Skeletal muscle satellite cell (primary cell): ENCODE data around the gene GORASP2.

Experiments used
- H3K27me3 ChIP-seq: 2 replicates; pipeline ENCODE4 v1.7.0; 2013; ENCODE audit warnings: low read length; ENCODE audit not compliant: control insufficient read depth, insufficient read depth
- H3K36me3 ChIP-seq: 2 replicates; pipeline ENCODE4 v1.7.0; 2013; ENCODE audit warnings: mild to moderate bottlenecking, control low read depth, low read length; ENCODE audit not compliant: insufficient read depth
- H3K4me1 ChIP-seq: 2 replicates; pipeline ENCODE4 v1.7.0; 2013; ENCODE audit warnings: low read length; ENCODE audit not compliant: control insufficient read depth, insufficient read depth
- H3K4me2 ChIP-seq: 2 replicates; pipeline ENCODE4 v1.7.0; 2013; ENCODE audit warnings: mild to moderate bottlenecking, low read length
- H3K4me3 ChIP-seq: 2 replicates; pipeline ENCODE4 v1.7.0; 2013; ENCODE audit warnings: low read length
- H3K9ac ChIP-seq: 2 replicates; pipeline ENCODE4 v1.7.0; 2013; ENCODE audit warnings: mild to moderate bottlenecking, low read depth, low read length, moderate library complexity
- H3K9me3 ChIP-seq: replicated peaks from 2 replicates; pipeline ENCODE4 v1.7.0; 2013; ENCODE audit warnings: mild to moderate bottlenecking, control low read depth, low read length

The GORASP2 gene

GRCh38 chr2:170985407-170985806, 56.4 kb downstream of the GORASP2 start:
- Histone ChIP-seq H3K4me2 (no peak overlapping the region), H3K27me3 (no peaks in the 10 kb centered on the region), H3K36me3 (no peaks in the 10 kb centered on the region), H3K4me3 (no peak overlapping the region), H3K9me3 (no peaks in the 10 kb centered on the region), H3K4me1 (no peaks in the 10 kb centered on the region), H3K9ac (no peak overlapping the region)

- H3K36me3 ChIP-seq, result no peaks in the 10 kb centered on the region
- no peaks in the 10 kb centered on the region for H3K27me3 ChIP-seq
- H3K9ac ChIP-seq, result no peak overlapping the region
- no peaks in the 10 kb centered on the region for H3K4me1 ChIP-seq
- H3K9me3 ChIP-seq, result no peaks in the 10 kb centered on the region
- no peak overlapping the region for H3K4me3 ChIP-seq
- H3K4me2 ChIP-seq, result no peak overlapping the region
Observed at GRCh38 chr2:170986566-170987258, 57.7 kb downstream of the GORASP2 start.

- no peak overlapping the region for H3K4me3 ChIP-seq
- H3K4me2 ChIP-seq, result no peak overlapping the region
- no peaks in the 10 kb centered on the region for H3K4me1 ChIP-seq
- H3K27me3 ChIP-seq, result no peaks in the 10 kb centered on the region
- H3K36me3 ChIP-seq, result peaks cover 13% of the 10 kb centered on the region
- H3K9ac ChIP-seq, result no peak overlapping the region
- H3K9me3 ChIP-seq, result no peaks in the 10 kb centered on the region
Observed at GRCh38 chr2:170991398-170992182, 62.5 kb downstream of the GORASP2 start.

GRCh38 chr2:170996316-170996715, 67.3 kb downstream of the GORASP2 start:
- no peaks in the 10 kb centered on the region for H3K27me3 ChIP-seq
- H3K4me2 ChIP-seq, result no peak overlapping the region
- peaks cover 20% of the 10 kb centered on the region for H3K36me3 ChIP-seq
- no peak overlapping the region for H3K9ac ChIP-seq
- H3K4me3 ChIP-seq, result no peak overlapping the region
- H3K9me3 ChIP-seq, result no peaks in the 10 kb centered on the region
- no peaks in the 10 kb centered on the region for H3K4me1 ChIP-seq

- H3K27me3 ChIP-seq, result no peaks in the 10 kb centered on the region
- H3K9ac ChIP-seq, result no peak overlapping the region
- H3K9me3 ChIP-seq, result no peaks in the 10 kb centered on the region
- H3K4me2 ChIP-seq, result no peak overlapping the region
- H3K4me1 ChIP-seq, result no peaks in the 10 kb centered on the region
- H3K36me3 ChIP-seq, result peaks cover 15% of the 10 kb centered on the region
- no peak overlapping the region for H3K4me3 ChIP-seq
Observed at GRCh38 chr2:170997893-170998597, 69.0 kb downstream of the GORASP2 start.

GRCh38 chr2:170999654-171000053, 70.6 kb downstream of the GORASP2 start:
- Histone ChIP-seq H3K9me3 (no peaks in the 10 kb centered on the region), H3K4me2 (no peak overlapping the region), H3K4me1 (no peaks in the 10 kb centered on the region), H3K4me3 (no peak overlapping the region), H3K9ac (no peak overlapping the region), H3K36me3 (peaks cover 21% of the 10 kb centered on the region), H3K27me3 (no peaks in the 10 kb centered on the region)

- Histone ChIP-seq H3K9ac (no peak overlapping the region), H3K27me3 (no peaks in the 10 kb centered on the region), H3K36me3 (peaks cover 37% of the 10 kb centered on the region), H3K9me3 (no peaks in the 10 kb centered on the region), H3K4me1 (no peaks in the 10 kb centered on the region), H3K4me2 (no peak overlapping the region), H3K4me3 (no peak overlapping the region)
Observed at GRCh38 chr2:171004363-171004762, 75.3 kb downstream of the GORASP2 start.

- H3K4me1 ChIP-seq, result no peaks in the 10 kb centered on the region
- peaks cover 38% of the 10 kb centered on the region for H3K36me3 ChIP-seq
- no peaks in the 10 kb centered on the region for H3K27me3 ChIP-seq
- no peak overlapping the region for H3K9ac ChIP-seq
- no peak overlapping the region for H3K4me2 ChIP-seq
- no peaks in the 10 kb centered on the region for H3K9me3 ChIP-seq
- no peak overlapping the region for H3K4me3 ChIP-seq
Observed at GRCh38 chr2:171004833-171005232, 75.8 kb downstream of the GORASP2 start.

- H3K4me2 ChIP-seq, result no peak overlapping the region
Observed at GRCh38 chr2:171008550-171009205, 79.6 kb downstream of the GORASP2 start.

GRCh38 chr2:171009386-171009785, 80.3 kb downstream of the GORASP2 start:
- no peaks in the 10 kb centered on the region for H3K27me3 ChIP-seq
- H3K4me2 ChIP-seq, result no peak overlapping the region
- no peaks in the 10 kb centered on the region for H3K4me1 ChIP-seq
- H3K4me3 ChIP-seq, result no peak overlapping the region
- no peaks in the 10 kb centered on the region for H3K9me3 ChIP-seq
- peaks cover 45% of the 10 kb centered on the region for H3K36me3 ChIP-seq
- H3K9ac ChIP-seq, result no peak overlapping the region

More at GRCh38 chr2:171008550-171009205, 79.6 kb downstream of the GORASP2 start:
- H3K9ac ChIP-seq, result no peak overlapping the region
- peaks cover 44% of the 10 kb centered on the region for H3K36me3 ChIP-seq
- no peaks in the 10 kb centered on the region for H3K9me3 ChIP-seq
- no peak overlapping the region for H3K4me3 ChIP-seq
- H3K27me3 ChIP-seq, result no peaks in the 10 kb centered on the region
- H3K4me1 ChIP-seq, result no peaks in the 10 kb centered on the region

GRCh38 chr2:171013851-171014250, 84.8 kb downstream of the GORASP2 start:
- H3K4me1 ChIP-seq, result no peaks in the 10 kb centered on the region
- H3K4me3 ChIP-seq, result no peak overlapping the region
- no peaks in the 10 kb centered on the region for H3K9me3 ChIP-seq
- H3K4me2 ChIP-seq, result no peak overlapping the region
- H3K9ac ChIP-seq, result no peak overlapping the region
- H3K36me3 ChIP-seq, result peaks cover 31% of the 10 kb centered on the region
- no peaks in the 10 kb centered on the region for H3K27me3 ChIP-seq
